ENCODE data around the gene ACVR1C. TPM values are rescaled to one million over a fixed set of nuclear protein-coding genes. Genes with fewer than 3 reads are reported as not detected.

Gene ACVR1C
- total and polyA plus RNA-seq, 2 of the 4 experiments (the other 2 are of a cell fraction): 0.07 to 0.18 TPM

DNA sequence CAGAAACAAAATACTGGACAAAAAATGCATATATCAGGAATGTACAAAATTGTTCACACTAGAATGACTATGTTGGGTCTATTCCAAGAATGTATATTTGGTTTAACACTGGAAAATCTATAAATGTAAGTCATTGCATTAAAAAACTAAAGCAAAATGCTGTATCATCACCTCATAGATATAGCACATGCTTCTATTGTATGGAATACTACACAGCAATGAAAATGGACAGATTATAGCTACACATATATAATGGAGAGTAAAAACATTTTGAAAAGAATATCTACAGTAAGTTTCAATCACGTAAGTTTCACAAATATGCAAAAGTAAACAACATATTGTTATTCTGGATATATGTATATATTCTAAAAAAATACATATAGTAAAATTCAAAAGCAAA lies 91.8 kb downstream of the ACVR1C start:
- no peaks in the 10 kb centered on the region for H3K9me1 ChIP-seq (ENCODE audit: insufficient read depth, low read length)
- H2BK20ac ChIP-seq (ENCODE audit: low read depth, low read length): no peak overlapping the region
- H4K5ac ChIP-seq (ENCODE audit: low read depth, low read length): no peak overlapping the region
- H3K18ac ChIP-seq (ENCODE audit: low read depth, low read length): no peak overlapping the region
- no peaks in the 10 kb centered on the region for H3K4me1 ChIP-seq (ENCODE audit: control insufficient read depth, insufficient read depth, low read length)
- no peak overlapping the region for H2AK5ac ChIP-seq (ENCODE audit: low read depth, low read length)
- in situ Hi-C loops (cut with MboI; ENCODE audit: low sequenced_read_pairs) (no loop called here), intact Hi-C loops (cut with micrococcal nuclease) (no loop called here), dilution Hi-C loops (cut with HindIII; ENCODE audit: low sequenced_read_pairs, unreplicated experiment) (no loop called here)
- ChIA-PET CTCF (no interaction called here), POLR2A (ENCODE audit: unreplicated experiment) (no interaction called here)
- no peak overlapping the region for H4K8ac ChIP-seq (ENCODE audit: low read depth in 2 of 2, low read length in 2 of 2)
- no TSS peak for BruUV-seq (replicated peaks)
- no peak overlapping the region for H3K4me3 ChIP-seq (ENCODE audit: insufficient read depth, low read depth, low read length)
- no peak overlapping the region for H3K4ac ChIP-seq (ENCODE audit: low read depth, low read length)
- no peak overlapping the region for H3K23ac ChIP-seq (ENCODE audit: low read depth, low read length)
- H2AFZ ChIP-seq (replicated peaks; ENCODE audit: low read length, poor library complexity): no peak overlapping the region
- H3K9ac ChIP-seq (ENCODE audit: low read depth, low read length): no peak overlapping the region
- H3K27ac ChIP-seq (ENCODE audit: insufficient read depth, low read length): no peak overlapping the region
- H3K36me3 ChIP-seq (ENCODE audit: control insufficient read depth, insufficient read depth, low read length): no peaks in the 10 kb centered on the region
- H3K4me2 ChIP-seq (ENCODE audit: low read depth, low read length): no peak overlapping the region
- H3K27me3 ChIP-seq (ENCODE audit: control insufficient read depth, insufficient read depth, low read length): no peaks in the 10 kb centered on the region
- H3K9me3 ChIP-seq (ENCODE audit: control insufficient read depth, insufficient read depth, low read length): no peaks in the 10 kb centered on the region
- TF ChIP-seq RFX5 (IDR thresholded peaks at IDR 0.05; ENCODE audit: low read depth, low read length) (no peak), MXI1 (IDR thresholded peaks at IDR 0.05; ENCODE audit: borderline replicate concordance, low read depth, low read length) (no peak), BHLHE40 (IDR thresholded peaks at IDR 0.05; ENCODE audit: low read depth, low read length) (no peak)
- no peak overlapping the region for H2BK5ac ChIP-seq (ENCODE audit: low read depth, low read length, poor library complexity, severe bottlenecking)
- H3K56ac ChIP-seq (ENCODE audit: extremely low read depth, insufficient read depth, low read length): no peak overlapping the region
- no peak overlapping the region for H4K91ac ChIP-seq (ENCODE audit: insufficient read depth, low read depth, low read length)
- ATAC-seq (ENCODE audit: low read depth) (no peak), DNase-seq (no peak)
- H2BK120ac ChIP-seq (ENCODE audit: low read depth, low read length): no peak overlapping the region
- no peaks in the 10 kb centered on the region for H3K79me1 ChIP-seq (ENCODE audit: low read depth in 1 of 2, low read length in 2 of 2)
- H2BK15ac ChIP-seq (ENCODE audit: low read depth, low read length): no peak overlapping the region
- H3K14ac ChIP-seq (replicated peaks; ENCODE audit: low read depth, low read length): no peak overlapping the region
- WGBS, 2 experiments (ENCODE audit: extremely low coverage in 2 of 2, insufficient read length in 1 of 2): no CpG with 5 or more reads among the region's 1 CpG
- H2AK9ac ChIP-seq (replicated peaks; ENCODE audit: low read depth, low read length, poor library complexity): no peak overlapping the region
- no peaks in the 10 kb centered on the region for H4K20me1 ChIP-seq (ENCODE audit: insufficient read depth, low read length)

All from IMR-90 (cell line).